ENCODE results near the gene PDILT.

DNA sequence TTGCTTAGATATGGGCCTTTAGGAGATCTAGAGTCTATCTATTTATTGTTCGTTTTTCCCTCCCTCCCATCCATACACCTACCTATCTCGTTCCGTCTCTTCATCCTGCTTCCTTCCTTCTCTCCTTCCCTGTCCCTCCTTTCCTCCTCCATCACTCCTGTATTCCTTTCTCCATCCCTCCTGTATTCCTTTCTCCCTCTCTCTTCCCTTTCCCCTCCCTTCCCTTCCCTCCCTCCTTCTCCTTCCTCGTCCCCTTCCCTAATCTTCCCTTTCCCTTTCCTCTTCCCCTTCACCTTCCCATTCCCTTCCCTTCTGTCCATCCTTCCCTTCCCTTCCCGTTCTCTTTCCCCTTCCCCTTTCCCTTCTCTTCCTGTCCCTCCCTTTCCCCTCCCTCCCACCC, 87.8 kb downstream of the PDILT start:
- TF ChIP-seq CTCF (IDR thresholded peaks at IDR 0.05), result no peak
- no peak for TF ChIP-seq POLR2A (IDR thresholded peaks at IDR 0.05)

Measured in Peyer's patch (tissue), 4 donors.